C4-2B (cell line): ENCODE results near the gene JOSD1.

Experiments used
- CTCF ChIP-seq: fragments of 450-650 bp; conservative IDR thresholded peaks from 2 replicates; pipeline ENCODE4 v1.5.1; 2017; ENCODE audit warnings: mild to moderate bottlenecking
- ZFX ChIP-seq: fragments of 450-650 bp; IDR thresholded peaks from 2 replicates; pipeline ENCODE4 v1.6.1; 2017

GRCh38 chr22:38715852-38716251 lies 15.1 kb upstream of the JOSD1 start:
- TF ChIP-seq CTCF, result no peak
- no peak for TF ChIP-seq ZFX
